SK-N-SH (cell line): ENCODE results near the gene VWA3B. TPM values are rescaled to one million over a fixed set of nuclear protein-coding genes. Genes with fewer than 3 reads are reported as not detected.

ENCODE experiments used
- CTCF ChIA-PET: fragments of 300-600, 350-600 bp; formaldehyde crosslinking; extraction: SDS; loops from one replicate; lab custom pipeline; 2021; lab: Yijun Ruan, JAX
- POLR2A ChIA-PET: fragments of 350-600 bp; sonication (Branson Sonifier 250); formaldehyde crosslinking; extraction: SDS; loops from one replicate; lab custom pipeline; 2020; ENCODE audit warnings: antibody characterized with exemption, inconsistent platforms; lab: Yijun Ruan, JAX
- DNase-seq: peaks from one replicate; pipeline ENCODE4 v3.0.0; 2012
- H2AFZ ChIP-seq: fragments of 200-600 bp; sonication (generic); 2 replicates; pipeline ENCODE4 v1.8.1; 2016; ENCODE audit warnings: antibody characterized with exemption, mild to moderate bottlenecking, low read depth
- H3F3A ChIP-seq: fragments of 200-600 bp; sonication (generic); replicated peaks from 2 replicates; pipeline ENCODE3; 2016; ENCODE audit warnings: antibody characterized with exemption, mild to moderate bottlenecking; ENCODE audit not compliant: insufficient read depth
- H3K27ac ChIP-seq, 2 experiments: fragments of 200-500 bp in 1 of 2; fragments of 200-600 bp in 1 of 2; sonication (Bioruptor generic) in 1 of 2; sonication (generic), shearing (Covaris generic) in 1 of 2; 2 replicates each; pipeline versions ENCODE4 v1.5.1 to v1.6.1; 2014 to 2016; ENCODE audit warnings: low read depth in 2 of 2, inconsistent platforms in 1 of 2, low read length in 1 of 2, mild to moderate bottlenecking in 1 of 2, mixed read lengths in 1 of 2
- H3K27me3 ChIP-seq: fragments of 200-600 bp; sonication (generic), shearing (Covaris generic); 2 replicates; pipeline ENCODE4 v1.6.1; 2016; ENCODE audit warnings: mixed run types; ENCODE audit not compliant: insufficient read depth
- H3K36me3 ChIP-seq, 2 experiments: fragments of 200-500 bp in 1 of 2; fragments of 200-600 bp in 1 of 2; sonication (Bioruptor generic) in 1 of 2; sonication (generic) in 1 of 2; replicated peaks in 1 of 2; 2 replicates each; pipeline versions ENCODE3 to v1.5.1; 2014 to 2016; ENCODE audit warnings: low read length in 1 of 2, mild to moderate bottlenecking in 1 of 2; ENCODE audit not compliant: insufficient read depth in 2 of 2, control insufficient read depth in 1 of 2
- H3K4me1 ChIP-seq, 2 experiments: fragments of 200-500 bp in 1 of 2; fragments of 200-600 bp in 1 of 2; sonication (Bioruptor generic) in 1 of 2; sonication (generic), shearing (Covaris generic) in 1 of 2; 2 replicates each; pipeline versions ENCODE4 v1.5.1 to v1.6.1; 2014 to 2016; ENCODE audit warnings: low read depth in 1 of 2, low read length in 1 of 2, mixed run types in 1 of 2; ENCODE audit not compliant: insufficient read depth in 2 of 2, control insufficient read depth in 1 of 2
- H3K4me2 ChIP-seq: fragments of 200-600 bp; sonication (generic), shearing (Covaris generic); 2 replicates; pipeline ENCODE4 v1.6.1; 2017; ENCODE audit warnings: mixed run types
- H3K4me3 ChIP-seq, 2 experiments: fragments of 200-500 bp in 1 of 2; fragments of 200-600 bp in 1 of 2; sonication (Bioruptor generic) in 1 of 2; sonication (generic), shearing (Covaris generic) in 1 of 2; 2 replicates each; pipeline versions ENCODE4 v1.5.1 to v1.8.1; 2014 to 2016; ENCODE audit warnings: low read depth in 2 of 2, inconsistent platforms in 1 of 2, low read length in 1 of 2, mild to moderate bottlenecking in 1 of 2, mixed read lengths in 1 of 2, moderate library complexity in 1 of 2
- H3K79me2 ChIP-seq: fragments of 200-600 bp; sonication (generic); 2 replicates; pipeline ENCODE4 v1.8.1; 2017; ENCODE audit warnings: mild to moderate bottlenecking; ENCODE audit not compliant: insufficient read depth
- H3K9ac ChIP-seq: fragments of 200-600 bp; sonication (generic); 2 replicates; pipeline ENCODE4 v1.6.1; 2017; ENCODE audit warnings: mixed run types
- H3K9me2 ChIP-seq: fragments of 200-600 bp; sonication (generic); 2 replicates; pipeline ENCODE4 v1.6.1; 2017; ENCODE audit warnings: mixed run types
- H3K9me3 ChIP-seq: fragments of 200-600 bp; sonication (generic); 2 replicates; pipeline ENCODE4 v1.6.1; 2017; ENCODE audit warnings: mixed run types, mild to moderate bottlenecking, moderate library complexity
- H4K20me1 ChIP-seq: fragments of 200-600 bp; sonication (generic); 2 replicates; pipeline ENCODE4 v1.6.1; 2017; ENCODE audit warnings: mild to moderate bottlenecking, mixed run types; ENCODE audit not compliant: insufficient read depth
- CHD2 ChIP-seq: fragments of 150-350 bp; IDR thresholded peaks from 2 replicates; pipeline ENCODE4 v1.6.1; 2018; ENCODE audit warnings: low read length; ENCODE audit not compliant: partially characterized antibody
- ELF1 ChIP-seq: IDR thresholded peaks from 2 replicates; pipeline ENCODE4 v1.4.0; 2012
- EP300 ChIP-seq, 2 experiments: IDR thresholded peaks; 2 replicates each; pipeline versions ENCODE4 v1.4.0 to v1.6.1; 2012; ENCODE audit warnings: borderline replicate concordance in 1 of 2, low read depth in 1 of 2, low read length in 1 of 2
- EZH2phosphoT487 ChIP-seq: fragments of 200-600 bp; sonication (generic); IDR thresholded peaks from 2 replicates; pipeline ENCODE4 v1.6.1; 2017; ENCODE audit warnings: low read depth, mixed run types, mild to moderate bottlenecking, antibody characterized with exemption, moderate library complexity, borderline replicate concordance
- FOXJ3 ChIP-seq: sonication (generic); formaldehyde crosslinking; IDR thresholded peaks from 2 replicates; pipeline ENCODE4 v1.5.1; 2020; ENCODE audit warnings: mild to moderate bottlenecking, missing genetic modification reagents
- GABPA ChIP-seq: IDR thresholded peaks from 2 replicates; pipeline ENCODE4 v1.4.0; 2012; ENCODE audit warnings: low read depth, mild to moderate bottlenecking
- MEF2A ChIP-seq: IDR thresholded peaks from 2 replicates; pipeline ENCODE4 v1.4.0; 2012; ENCODE audit warnings: low read depth, borderline replicate concordance
- MXI1 ChIP-seq: IDR thresholded peaks from 2 replicates; pipeline ENCODE4 v1.6.1; 2012; ENCODE audit warnings: mild to moderate bottlenecking, low read depth, low read length, improper control_type of control experiment
- NFIC ChIP-seq: IDR thresholded peaks from 2 replicates; pipeline ENCODE4 v1.4.0; 2012; ENCODE audit warnings: borderline replicate concordance
- NRF1 ChIP-seq: IDR thresholded peaks from 2 replicates; pipeline ENCODE4 v1.6.1; 2012; ENCODE audit warnings: low read depth, mild to moderate bottlenecking, low read length
- PBX3 ChIP-seq: IDR thresholded peaks from 2 replicates; pipeline ENCODE4; 2012
- POLR2AphosphoS5 ChIP-seq: IDR thresholded peaks from 2 replicates; pipeline ENCODE4 v1.6.1; 2012; ENCODE audit warnings: low read depth, low read length
- RFX5 ChIP-seq: IDR thresholded peaks from 2 replicates; pipeline ENCODE4 v1.6.1; 2012; ENCODE audit warnings: mild to moderate bottlenecking, improper control_type of control experiment, low read length
- RXRA ChIP-seq: IDR thresholded peaks from 2 replicates; pipeline ENCODE4 v1.4.0; 2012; ENCODE audit warnings: low read depth, mild to moderate bottlenecking, borderline replicate concordance
- SMC3 ChIP-seq: IDR thresholded peaks from 2 replicates; pipeline ENCODE4 v1.6.1; 2012; ENCODE audit warnings: low read depth, low read length, improper control_type of control experiment
- TAF1 ChIP-seq: IDR thresholded peaks from 2 replicates; pipeline ENCODE4 v1.6.1; 2012; ENCODE audit warnings: low read depth, mild to moderate bottlenecking, low read length, moderate library complexity, borderline replicate concordance
- TCF12 ChIP-seq: IDR thresholded peaks from 2 replicates; pipeline ENCODE4 v1.4.0; 2012
- TEAD4 ChIP-seq: IDR thresholded peaks from 2 replicates; pipeline ENCODE4 v1.4.0; 2012; ENCODE audit warnings: mild to moderate bottlenecking, borderline replicate concordance; ENCODE audit not compliant: insufficient read depth
- YY1 ChIP-seq: IDR thresholded peaks from 2 replicates; pipeline ENCODE4 v1.4.0; 2012; ENCODE audit warnings: low read depth, mild to moderate bottlenecking
- ZBTB33 ChIP-seq: IDR thresholded peaks from 2 replicates; pipeline ENCODE4 v1.4.0; 2012; ENCODE audit warnings: low read depth, borderline replicate concordance
- WGBS: methylation state at CpG from one replicate; pipeline ENCODE4 v1.1.6; 2017; ENCODE audit warnings: low lambda C conversion rate; 5-methylcytosine and 5-hydroxymethylcytosine counted together
- polyA plus RNA-seq, 3 experiments: library from polyadenylated mRNA; depleted of rRNA; stranded (reverse); fragments of >200 nt; gene quantifications; 2 replicates each; pipeline ENCODE4 v1.2.3, GENCODE V29; 2012
- TF ChIP-seq, protein P1 (sequence below): IDR thresholded peaks from 2 replicates; pipeline ENCODE4 v1.4.0; 2012; ENCODE audit warnings: low read depth
- TF ChIP-seq, protein P2 (sequence below): fragments of 150-350 bp; IDR thresholded peaks from 2 replicates; pipeline ENCODE4 v1.6.1; 2017; ENCODE audit warnings: antibody characterized with exemption, low read length, low read depth, borderline replicate concordance

VWA3B gene
- polyA plus RNA-seq, 1 of the 3 experiments (the other 2 are of a cell fraction): not detected

GRCh38 chr2:98093146-98093545 is 6.2 kb downstream of the VWA3B start:
- 49% methylated on average over 3 of the region's 3 CpGs for WGBS
- Histone ChIP-seq H3K27me3 (peaks cover 4% of the 10 kb centered on the region; the same call in 1 of the 2 replicates), H2AFZ (no peak overlapping the region), H3K4me3 (no peak overlapping the region), H3K27ac (no peak overlapping the region), H3K4me2 (no peak overlapping the region), H3K9me2 (no peaks in the 10 kb centered on the region), H3K79me2 (no peaks in the 10 kb centered on the region), H3K36me3 (no peaks in the 10 kb centered on the region), H3K9me3 (no peaks in the 10 kb centered on the region; the same call in 1 of the 2 replicates), H3K4me1 (no peaks in the 10 kb centered on the region)
- POLR2A ChIA-PET: no interaction called here
- DNase-seq: no peak
- TF ChIP-seq MEF2A (no peak), TCF12 (no peak), PBX3 (no peak), NFIC (no peak), TAF1 (no peak), ZBTB33 (no peak), NRF1 (no peak), FOXJ3 (CRISPR knock-in tag) (no peak), ELF1 (no peak), TEAD4 (no peak), MXI1 (no peak), RXRA (no peak)
- TF ChIP-seq, all 33 proteins: peak for 0
- H3F3A ChIP-seq: no peaks in the 10 kb centered on the region
- H4K20me1 ChIP-seq: no peaks in the 10 kb centered on the region
- H3K9ac ChIP-seq: no peak overlapping the region
- CTCF ChIA-PET: no interaction called here

DNA sequence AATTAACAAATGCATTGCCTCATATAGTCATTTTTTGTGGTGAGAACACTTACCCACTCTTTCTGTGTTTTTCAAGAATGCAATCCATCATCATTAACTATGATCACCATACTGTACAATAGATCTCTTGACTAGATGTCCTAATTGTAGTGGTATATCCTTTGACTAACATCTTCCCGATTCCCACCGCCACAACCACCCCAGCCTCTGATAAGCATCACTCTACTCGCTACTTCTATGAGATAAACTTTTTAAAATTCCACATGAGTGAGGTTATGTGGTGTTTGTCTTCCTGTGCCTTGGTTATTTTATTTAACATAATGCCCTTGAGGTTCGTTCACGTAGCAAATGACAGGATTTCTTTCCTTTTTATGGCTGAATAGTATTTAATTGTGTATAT is 6.6 kb downstream of the VWA3B start:
- no peak overlapping the region for H3K4me2 ChIP-seq
- H3K4me1 ChIP-seq: no peaks in the 10 kb centered on the region
- no peaks in the 10 kb centered on the region; the same call in 1 of the 2 replicates for H3K9me3 ChIP-seq
- DNase-seq: no peak
- no peak overlapping the region for H3K27ac ChIP-seq
- no peak overlapping the region for H2AFZ ChIP-seq
- H3K9me2 ChIP-seq: no peaks in the 10 kb centered on the region
- 39% methylated on average over 5 of the region's 5 CpGs for WGBS
- no peaks in the 10 kb centered on the region for H3K79me2 ChIP-seq
- H4K20me1 ChIP-seq: no peaks in the 10 kb centered on the region
- ChIA-PET POLR2A (no interaction called here), CTCF (no interaction called here)
- no peak overlapping the region for H3K4me3 ChIP-seq
- no peaks in the 10 kb centered on the region for H3K27me3 ChIP-seq
- H3K9ac ChIP-seq: no peak overlapping the region
- no peaks in the 10 kb centered on the region for H3F3A ChIP-seq
- H3K36me3 ChIP-seq: no peaks in the 10 kb centered on the region
- TF ChIP-seq, protein P1, sequence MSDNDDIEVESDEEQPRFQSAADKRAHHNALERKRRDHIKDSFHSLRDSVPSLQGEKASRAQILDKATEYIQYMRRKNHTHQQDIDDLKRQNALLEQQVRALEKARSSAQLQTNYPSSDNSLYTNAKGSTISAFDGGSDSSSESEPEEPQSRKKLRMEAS: no peak
- no peak for TF ChIP-seq YY1
- TF ChIP-seq MXI1: no peak
- no peak for TF ChIP-seq EP300 (IDR thresholded peaks at IDR 0.05; ENCODE audit: borderline replicate concordance in 1 of 2, low read depth in 1 of 2, low read length in 1 of 2)
- TF ChIP-seq MEF2A: no peak
- TF ChIP-seq CHD2: no peak
- no peak for TF ChIP-seq EZH2phosphoT487
- TF ChIP-seq, protein P2, sequence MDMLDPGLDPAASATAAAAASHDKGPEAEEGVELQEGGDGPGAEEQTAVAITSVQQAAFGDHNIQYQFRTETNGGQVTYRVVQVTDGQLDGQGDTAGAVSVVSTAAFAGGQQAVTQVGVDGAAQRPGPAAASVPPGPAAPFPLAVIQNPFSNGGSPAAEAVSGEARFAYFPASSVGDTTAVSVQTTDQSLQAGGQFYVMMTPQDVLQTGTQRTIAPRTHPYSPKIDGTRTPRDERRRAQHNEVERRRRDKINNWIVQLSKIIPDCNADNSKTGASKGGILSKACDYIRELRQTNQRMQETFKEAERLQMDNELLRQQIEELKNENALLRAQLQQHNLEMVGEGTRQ: no peak
- TF ChIP-seq TCF12: no peak
- no peak for TF ChIP-seq POLR2AphosphoS5
- no peak for TF ChIP-seq TEAD4
- TF ChIP-seq ZBTB33: no peak
- no peak for TF ChIP-seq SMC3
- TF ChIP-seq RFX5: no peak
- no peak for TF ChIP-seq PBX3
- no peak for TF ChIP-seq GABPA
